ENCODE data around the gene IL1RAPL2.

DNA sequence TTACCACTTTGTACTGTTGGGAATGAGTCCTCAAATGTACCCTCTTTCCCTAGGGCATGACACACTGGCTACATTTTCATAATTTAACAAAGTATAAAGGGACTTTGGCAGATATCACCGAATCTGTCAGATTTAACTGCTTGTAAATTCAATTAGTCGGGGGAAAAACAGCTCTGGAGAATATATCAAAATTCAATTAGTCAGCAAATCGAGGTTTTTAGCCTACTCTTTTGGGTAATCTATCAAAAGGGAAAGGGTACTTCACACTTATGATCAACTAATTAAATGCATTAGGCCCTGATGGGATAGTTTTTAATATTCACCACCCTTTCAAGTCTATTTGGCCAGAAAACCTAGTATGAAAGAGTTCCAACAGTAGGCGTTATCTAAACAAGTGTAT is 141.0 kb downstream of the IL1RAPL2 start:
- TF ChIP-seq POLR2A (IDR thresholded peaks at IDR 0.05), result no peak
- TF ChIP-seq, protein P1, sequence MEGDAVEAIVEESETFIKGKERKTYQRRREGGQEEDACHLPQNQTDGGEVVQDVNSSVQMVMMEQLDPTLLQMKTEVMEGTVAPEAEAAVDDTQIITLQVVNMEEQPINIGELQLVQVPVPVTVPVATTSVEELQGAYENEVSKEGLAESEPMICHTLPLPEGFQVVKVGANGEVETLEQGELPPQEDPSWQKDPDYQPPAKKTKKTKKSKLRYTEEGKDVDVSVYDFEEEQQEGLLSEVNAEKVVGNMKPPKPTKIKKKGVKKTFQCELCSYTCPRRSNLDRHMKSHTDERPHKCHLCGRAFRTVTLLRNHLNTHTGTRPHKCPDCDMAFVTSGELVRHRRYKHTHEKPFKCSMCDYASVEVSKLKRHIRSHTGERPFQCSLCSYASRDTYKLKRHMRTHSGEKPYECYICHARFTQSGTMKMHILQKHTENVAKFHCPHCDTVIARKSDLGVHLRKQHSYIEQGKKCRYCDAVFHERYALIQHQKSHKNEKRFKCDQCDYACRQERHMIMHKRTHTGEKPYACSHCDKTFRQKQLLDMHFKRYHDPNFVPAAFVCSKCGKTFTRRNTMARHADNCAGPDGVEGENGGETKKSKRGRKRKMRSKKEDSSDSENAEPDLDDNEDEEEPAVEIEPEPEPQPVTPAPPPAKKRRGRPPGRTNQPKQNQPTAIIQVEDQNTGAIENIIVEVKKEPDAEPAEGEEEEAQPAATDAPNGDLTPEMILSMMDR (IDR thresholded peaks at IDR 0.05), result no peak

All from thyroid gland (tissue), 4 donors.